Measurements from ENCODE around the gene PCNX2. TPM values are rescaled to one million over a fixed set of nuclear protein-coding genes. Genes with fewer than 3 reads are reported as not detected.
A peak's percentile ranks its signal among the peaks of the same experiment; 100 is the strongest.

The PCNX2 gene
- total and polyA plus RNA-seq, 12 donors: 0.29 to 3.1 (median 1.6) TPM

GRCh38 chr1:232985882-232986526 is 309.5 kb downstream of the PCNX2 start:
- 85 to 87% methylated on average over 31 of the region's 31 CpGs for WGBS, 2 donors
- intact Hi-C loops (cut with DNase I): no loop called here

GRCh38 chr1:232984577-232985425 is 310.7 kb downstream of the PCNX2 start:
- Histone ChIP-seq H3K4me3 (no peak overlapping the region), H3K9me3 (no peaks in the 10 kb centered on the region), H3K4me1 (peaks cover 0 to 14% (median 0%) of the 10 kb centered on the region in 9 donors), H3K36me3 (peaks cover 0 to 6% (median 0%) of the 10 kb centered on the region in 9 donors), H3K27ac (no peak overlapping the region), H3K27me3 (no peaks in the 10 kb centered on the region)
- DNase-seq (no peak), ATAC-seq (no peak)
- no peak for TF ChIP-seq CTCF (IDR thresholded peaks at IDR 0.05)
- intact Hi-C loops (cut with DNase I): no loop called here
- WGBS, 2 donors: 93 to 94% methylated on average over 10 of the region's 10 CpGs

More at GRCh38 chr1:232985882-232986526, 309.5 kb downstream of the PCNX2 start:
- peaks cover 0 to under 1% (median 0%) of the 10 kb centered on the region in 9 donors for H3K36me3 ChIP-seq
- DNase-seq (no peak), ATAC-seq (peak in 2 of 8 donors; percentile 6 to 33)
- H3K27ac ChIP-seq: no peak overlapping the region
- no peaks in the 10 kb centered on the region for H3K27me3 ChIP-seq
- H3K4me3 ChIP-seq: no peak overlapping the region
- no peak for TF ChIP-seq CTCF (IDR thresholded peaks at IDR 0.05)
- no peaks in the 10 kb centered on the region for H3K9me3 ChIP-seq
- peaks cover 0 to 14% (median 0%) of the 10 kb centered on the region in 9 donors for H3K4me1 ChIP-seq

- H3K27me3 ChIP-seq: no peaks in the 10 kb centered on the region
- H3K4me1 ChIP-seq: peaks cover 0 to 14% (median 0%) of the 10 kb centered on the region in 9 donors
- intact Hi-C loops (cut with DNase I): no loop called here
- ATAC-seq (no peak), DNase-seq (no peak)
- no peak overlapping the region for H3K4me3 ChIP-seq
- no peaks in the 10 kb centered on the region for H3K9me3 ChIP-seq
- 87 to 92% methylated on average over 25 of the region's 25 CpGs for WGBS, 2 donors
- H3K27ac ChIP-seq: no peak overlapping the region
- TF ChIP-seq CTCF (IDR thresholded peaks at IDR 0.05): no peak
- H3K36me3 ChIP-seq: peaks cover 0 to 12% (median 0%) of the 10 kb centered on the region in 9 donors
Observed at GRCh38 chr1:232983817-232984567, 311.5 kb downstream of the PCNX2 start.

- ATAC-seq: no peak
- Histone ChIP-seq H3K27ac (no peak overlapping the region), H3K4me1 (peaks cover 0 to 17% (median 0%) of the 10 kb centered on the region in 9 donors), H3K9me3 (no peaks in the 10 kb centered on the region), H3K4me3 (no peak overlapping the region), H3K27me3 (no peaks in the 10 kb centered on the region), H3K36me3 (peaks cover 0 to 18% (median 3%) of the 10 kb centered on the region in 9 donors)
- 96 to 97% methylated on average over 14 of the region's 14 CpGs for WGBS, 2 donors
- intact Hi-C loops (cut with DNase I): no loop called here
- no peak for TF ChIP-seq CTCF (IDR thresholded peaks at IDR 0.05)
- no peak for DNase-seq
Observed at GRCh38 chr1:232983375-232983774, 312.1 kb downstream of the PCNX2 start.
